Osteocyte (in vitro differentiated cells): ENCODE results near the gene PSIP1. TPM values are rescaled to one million over a fixed set of nuclear protein-coding genes. Genes with fewer than 3 reads are reported as not detected.
A peak's percentile ranks its signal among the peaks of the same experiment; 100 is the strongest.

Source experiments
- DNase-seq: peaks from one replicate; pipeline ENCODE4 v3.0.0; 2021; ENCODE audit warnings: mixed read lengths; ENCODE audit not compliant: unreplicated experiment; ENCODE audit errors: extremely low spot score
- H3K27ac Mint-ChIP-seq: one replicate; pipeline ENCODE4 v1.8.0; 2021; ENCODE audit warnings: mild to moderate bottlenecking, mixed read lengths; ENCODE audit not compliant: unreplicated experiment
- H3K27me3 Mint-ChIP-seq: one replicate; pipeline ENCODE4 v1.8.0; 2021; ENCODE audit warnings: mixed read lengths; ENCODE audit not compliant: unreplicated experiment
- H3K36me3 Mint-ChIP-seq: one replicate; pipeline ENCODE4 v1.8.0; 2021; ENCODE audit warnings: mixed read lengths; ENCODE audit not compliant: unreplicated experiment
- H3K4me1 Mint-ChIP-seq: one replicate; pipeline ENCODE4 v1.8.0; 2021; ENCODE audit warnings: mixed read lengths; ENCODE audit not compliant: unreplicated experiment
- H3K4me3 Mint-ChIP-seq: one replicate; pipeline ENCODE4 v1.8.0; 2021; ENCODE audit warnings: mild to moderate bottlenecking, moderate library complexity, mixed read lengths; ENCODE audit not compliant: unreplicated experiment
- H3K9me3 Mint-ChIP-seq: one replicate; pipeline ENCODE4 v1.8.0; 2021; ENCODE audit warnings: mixed read lengths; ENCODE audit not compliant: unreplicated experiment
- CTCF ChIP-seq: fragments of 200-600 bp; sonication (generic); IDR thresholded peaks from 2 replicates; pipeline ENCODE4 v1.5.0; 2021; ENCODE audit warnings: antibody characterized with exemption, mild to moderate bottlenecking, moderate library complexity
- total RNA-seq: library from RNA; stranded (reverse); gene quantifications from 2 replicates; pipeline ENCODE4 v1.2.1, GENCODE V29; 2021

Gene PSIP1
- total RNA-seq, 1 donor from 2014 or later = 78.1 TPM

DNA sequence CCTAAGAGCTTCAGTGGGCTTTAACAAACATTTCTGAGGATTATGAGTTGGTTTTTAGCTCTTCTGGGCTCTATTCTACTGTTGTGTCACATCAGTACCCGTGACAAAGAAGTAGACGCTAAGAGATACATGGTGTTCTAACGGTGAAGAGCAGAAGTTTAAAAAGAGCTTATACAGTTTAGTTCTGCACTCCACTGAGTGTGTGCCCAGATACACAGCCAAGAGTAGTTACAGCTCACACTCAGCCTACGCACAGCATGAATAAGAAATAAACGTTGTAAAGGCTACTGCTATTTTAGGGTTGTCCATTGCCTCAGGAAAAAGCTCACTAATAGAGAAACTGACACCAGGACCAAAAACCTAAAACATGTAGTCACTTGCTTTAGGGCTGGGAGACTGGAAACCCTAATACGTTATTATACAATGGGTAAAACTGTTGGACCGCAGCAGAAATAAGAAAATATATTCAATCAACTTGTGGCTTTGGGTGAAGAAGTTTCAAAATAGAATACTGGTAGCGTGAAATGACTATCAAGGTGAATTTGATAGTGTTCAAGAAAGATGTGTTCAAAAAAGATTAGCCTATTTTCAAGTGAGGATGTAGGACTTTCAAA, 34.7 kb downstream of the PSIP1 start:
- Mint-ChIP-seq H3K27me3 (no peaks in the 10 kb centered on the region), H3K27ac (no peak overlapping the region), H3K4me3 (no peak overlapping the region), H3K4me1 (peaks cover 12% of the 10 kb centered on the region), H3K9me3 (no peaks in the 10 kb centered on the region), H3K36me3 (peaks cover 35% of the 10 kb centered on the region)
- TF ChIP-seq CTCF = no peak
- DNase-seq = no peak

DNA sequence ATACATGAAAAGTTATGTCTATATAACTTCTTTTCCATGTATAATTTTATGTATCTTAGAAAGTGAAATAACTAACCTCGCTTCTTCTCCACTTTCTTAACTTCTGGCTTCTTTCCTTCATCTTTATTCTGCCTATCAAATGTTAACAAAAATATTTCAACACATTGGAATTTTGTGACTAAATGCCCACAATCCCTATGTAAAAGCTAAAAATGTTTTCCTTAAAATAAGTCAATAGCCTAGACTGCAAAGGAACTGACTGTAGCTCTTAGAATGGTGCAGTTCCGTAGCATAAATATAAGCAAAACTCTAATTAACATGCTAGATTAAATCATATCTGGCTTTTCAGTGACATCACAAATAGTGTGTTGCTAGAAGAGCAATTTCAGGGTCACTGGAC, 40.9 kb downstream of the PSIP1 start:
- Mint-ChIP-seq H3K27me3 (no peaks in the 10 kb centered on the region), H3K9me3 (no peaks in the 10 kb centered on the region), H3K4me1 (peaks cover 13% of the 10 kb centered on the region), H3K4me3 (no peak overlapping the region), H3K27ac (peak overlapping the region; percentile 66), H3K36me3 (peaks cover 46% of the 10 kb centered on the region)
- DNase-seq = no peak
- no peak for TF ChIP-seq CTCF

GRCh38 chr9:15469406-15469805, 41.4 kb downstream of the PSIP1 start:
- Mint-ChIP-seq H3K4me1 (peaks cover 13% of the 10 kb centered on the region), H3K27ac (peak overlapping the region; percentile 27), H3K36me3 (peaks cover 48% of the 10 kb centered on the region), H3K9me3 (no peaks in the 10 kb centered on the region), H3K27me3 (no peaks in the 10 kb centered on the region), H3K4me3 (no peak overlapping the region)
- DNase-seq = no peak
- no peak for TF ChIP-seq CTCF

GRCh38 chr9:15468145-15468544, 42.6 kb downstream of the PSIP1 start:
- Mint-ChIP-seq H3K27me3 (no peaks in the 10 kb centered on the region), H3K4me1 (peaks cover 13% of the 10 kb centered on the region), H3K27ac (no peak overlapping the region), H3K36me3 (peaks cover 43% of the 10 kb centered on the region), H3K9me3 (no peaks in the 10 kb centered on the region), H3K4me3 (no peak overlapping the region)
- no peak for TF ChIP-seq CTCF
- DNase-seq = no peak

- TF ChIP-seq CTCF = no peak
- no peaks in the 10 kb centered on the region for H3K27me3 Mint-ChIP-seq
- no peak for DNase-seq
- H3K27ac Mint-ChIP-seq = no peak overlapping the region
- H3K36me3 Mint-ChIP-seq = peaks cover 48% of the 10 kb centered on the region
- H3K4me3 Mint-ChIP-seq = no peak overlapping the region
- no peaks in the 10 kb centered on the region for H3K4me1 Mint-ChIP-seq
- no peaks in the 10 kb centered on the region for H3K9me3 Mint-ChIP-seq
Measured at GRCh38 chr9:15461601-15462000, 49.2 kb downstream of the PSIP1 start.
